ENCODE data around the gene HHAT.

Gene HHAT

DNA sequence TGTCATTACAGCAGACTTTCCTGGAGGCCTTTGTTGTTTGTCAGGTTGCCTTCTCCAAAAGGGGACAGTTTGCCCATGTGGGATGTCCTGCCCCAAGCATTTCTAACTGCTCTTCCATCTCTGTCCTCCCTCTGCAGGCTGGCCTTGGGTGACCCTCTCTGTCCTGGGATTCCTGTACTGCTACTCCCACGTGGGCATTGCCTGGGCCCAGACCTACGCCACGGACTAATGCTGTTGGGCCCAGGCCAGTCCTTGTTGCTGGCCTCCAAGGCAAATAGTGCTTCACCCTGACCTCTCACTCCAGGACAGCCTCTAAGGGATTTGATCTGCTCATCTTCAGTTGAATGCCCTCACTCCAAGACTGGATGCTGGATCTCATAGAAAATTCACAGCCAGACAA, 345.4 kb downstream of the HHAT start:
- in situ Hi-C loops (cut with HindIII; ENCODE audit: low sequenced_read_pairs) = no loop called here

DNA sequence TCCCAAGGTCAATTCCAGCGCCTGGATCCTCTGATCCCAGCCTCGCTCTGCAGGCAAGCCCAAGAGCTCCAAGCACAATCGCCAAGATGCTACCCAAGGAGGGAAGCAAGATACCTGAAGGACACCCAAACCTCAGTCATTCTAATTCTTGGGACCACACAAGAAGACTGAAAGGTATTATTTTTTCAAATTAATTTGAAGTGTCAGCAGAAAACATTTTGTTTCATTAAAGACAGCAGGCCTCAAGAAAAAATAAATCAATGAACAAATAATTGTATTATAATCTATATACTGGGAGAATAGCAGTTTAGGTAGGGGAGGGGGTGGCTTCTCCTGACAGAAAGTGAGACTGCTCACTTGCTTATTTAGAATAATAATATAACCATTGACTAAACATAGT, 347.8 kb downstream of the HHAT start:
- in situ Hi-C loops (cut with HindIII; ENCODE audit: low sequenced_read_pairs) = no loop called here

DNA sequence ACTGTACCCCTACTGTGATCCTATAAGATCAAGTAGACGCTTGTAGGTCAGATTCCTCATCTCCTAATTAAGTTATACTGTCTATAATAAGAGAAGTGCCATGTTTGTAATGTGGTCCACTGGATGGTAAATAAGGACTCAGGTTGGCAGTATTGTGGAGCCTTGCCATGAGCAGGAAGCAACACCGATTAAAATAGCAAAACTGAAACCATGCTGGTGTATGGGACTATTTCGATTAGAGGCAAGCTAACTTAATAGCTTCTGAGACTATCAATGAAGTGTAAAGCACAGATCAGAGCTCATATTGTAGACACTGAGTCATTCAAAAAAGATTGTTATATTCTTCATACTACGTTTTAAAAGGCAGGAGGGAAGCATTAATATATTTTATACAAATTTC, 348.8 kb downstream of the HHAT start:
- in situ Hi-C loops (cut with HindIII; ENCODE audit: low sequenced_read_pairs) = no loop called here

DNA sequence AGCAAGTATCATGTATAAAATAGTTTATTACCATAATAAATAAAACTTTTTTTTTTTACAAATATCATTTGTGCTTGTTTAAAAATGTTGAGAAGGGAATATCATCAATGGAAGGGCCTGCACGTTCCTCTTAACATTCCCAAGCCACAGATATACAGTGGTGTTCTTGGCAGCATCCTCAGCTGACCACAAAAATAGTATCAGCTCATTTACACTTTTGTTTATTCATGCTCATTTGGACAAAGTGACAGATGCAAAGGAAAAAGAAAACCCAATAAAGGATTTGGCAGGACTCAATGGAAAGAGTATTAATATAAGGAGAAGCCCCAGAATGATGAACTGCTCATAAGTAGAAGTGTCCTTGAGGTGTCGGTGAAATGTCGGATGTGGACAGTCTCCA, 349.6 kb downstream of the HHAT start:
- in situ Hi-C loops (cut with HindIII; ENCODE audit: low sequenced_read_pairs) = no loop called here

DNA sequence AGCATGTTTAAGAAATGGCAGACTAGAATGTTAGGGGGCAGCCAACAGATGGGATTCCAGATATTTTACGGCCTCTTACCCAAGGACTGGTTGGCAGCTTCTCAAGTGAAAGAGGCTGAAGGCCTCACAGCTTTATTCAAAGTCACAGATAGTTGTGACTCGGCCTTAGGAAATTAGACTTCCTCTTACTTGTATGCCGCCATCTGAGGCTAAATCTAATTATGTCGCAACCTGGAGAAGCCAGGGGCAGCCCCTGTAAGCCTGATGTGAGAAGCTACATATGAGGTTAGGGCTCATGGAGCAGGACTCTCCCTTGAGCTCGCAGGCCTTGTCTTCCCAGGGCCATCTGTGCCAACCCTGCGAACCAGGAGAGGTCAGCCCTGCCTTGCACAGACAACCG, 352.5 kb downstream of the HHAT start:
- in situ Hi-C loops (cut with HindIII; ENCODE audit: low sequenced_read_pairs) = no loop called here

DNA sequence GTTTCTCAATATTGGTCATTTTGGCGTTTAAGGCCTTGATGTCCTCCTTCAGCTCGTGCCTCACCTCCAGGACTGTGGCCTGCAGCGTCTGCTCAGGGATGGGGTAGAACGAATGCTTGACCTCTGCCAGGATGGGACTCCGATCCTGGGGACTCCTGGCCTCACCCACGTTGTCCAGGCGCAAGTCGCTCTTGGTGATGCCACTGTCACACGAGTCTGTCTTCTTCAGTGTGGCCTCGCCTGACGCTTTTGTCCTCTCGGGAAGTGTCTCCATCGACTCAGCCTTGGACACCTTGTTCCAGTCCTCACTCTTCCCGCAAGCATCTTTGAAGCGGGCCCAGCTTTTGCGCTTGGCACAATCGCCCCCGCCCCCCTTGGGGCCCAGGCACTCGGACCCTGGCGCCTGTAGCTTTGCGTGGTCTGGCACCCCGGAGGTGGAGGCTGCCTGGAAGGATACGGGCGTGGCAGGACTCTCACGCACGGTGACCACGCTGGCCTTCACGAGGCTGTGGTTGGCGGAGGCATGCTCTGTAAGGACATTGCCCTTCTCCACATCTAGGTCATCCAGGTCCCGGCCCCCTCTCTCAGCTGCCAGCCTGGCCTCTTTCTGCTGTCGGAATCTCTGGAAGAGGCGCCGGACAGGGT, 354.8 kb downstream of the HHAT start:
- in situ Hi-C loops (cut with HindIII; ENCODE audit: low sequenced_read_pairs) = no loop called here

DNA sequence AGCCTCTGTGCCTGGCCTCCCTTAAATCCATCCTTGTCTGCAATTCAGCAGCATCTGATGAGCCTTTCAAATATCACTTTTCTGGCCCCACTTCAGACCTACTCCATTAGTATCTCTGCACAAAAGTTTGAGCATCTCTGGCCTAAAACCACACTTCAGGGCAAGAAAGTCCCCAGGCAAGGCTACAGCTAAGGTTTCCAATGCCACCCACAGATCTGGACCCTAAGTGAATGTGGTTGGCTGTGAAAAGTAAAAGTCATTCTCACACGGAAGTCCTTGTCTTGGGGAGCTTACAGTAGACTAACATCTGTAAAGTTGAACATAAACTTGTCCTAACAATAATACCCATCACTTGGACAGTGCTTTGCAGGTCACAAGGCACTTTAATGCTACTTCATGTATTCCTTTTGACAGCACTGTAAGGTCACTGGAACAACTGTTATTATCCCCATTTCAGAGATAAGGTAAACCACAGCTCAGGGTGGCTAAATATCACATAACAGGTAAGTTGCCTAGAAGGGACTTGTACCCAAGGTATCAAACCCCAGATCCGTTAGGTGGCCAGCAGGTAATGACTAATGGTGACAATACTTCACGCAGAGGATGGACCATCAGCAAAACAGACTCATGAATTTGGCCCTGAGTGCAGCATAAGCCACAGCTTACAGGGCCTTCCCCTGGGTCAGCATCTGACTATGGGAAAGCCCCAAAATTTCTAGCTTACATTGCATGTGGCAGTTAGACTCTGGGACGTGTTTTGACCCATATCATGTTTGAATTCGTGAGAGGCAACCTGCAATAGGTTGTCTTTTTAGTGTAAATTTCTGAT, 356.0 kb downstream of the HHAT start:
- in situ Hi-C loops (cut with HindIII; ENCODE audit: low sequenced_read_pairs) = no loop called here

DNA sequence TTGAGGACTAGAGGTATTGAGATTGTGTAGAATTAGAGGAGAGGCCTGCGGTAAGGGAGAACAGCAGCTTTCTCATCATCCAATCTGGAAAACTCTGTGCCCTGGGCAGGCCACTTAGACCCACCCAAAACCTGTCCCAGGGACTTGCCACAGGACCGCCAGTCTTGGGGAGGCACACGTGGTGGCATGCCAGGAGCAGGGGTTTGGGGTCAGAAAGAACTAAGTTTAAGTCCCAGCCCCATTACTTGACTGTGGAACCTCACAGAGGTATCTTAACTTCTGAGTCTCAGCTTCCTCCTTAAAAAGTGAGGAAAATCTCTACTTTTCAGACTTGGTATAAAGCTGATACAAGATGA, 356.6 kb downstream of the HHAT start:
- in situ Hi-C loops (cut with HindIII; ENCODE audit: low sequenced_read_pairs) = no loop called here

DNA sequence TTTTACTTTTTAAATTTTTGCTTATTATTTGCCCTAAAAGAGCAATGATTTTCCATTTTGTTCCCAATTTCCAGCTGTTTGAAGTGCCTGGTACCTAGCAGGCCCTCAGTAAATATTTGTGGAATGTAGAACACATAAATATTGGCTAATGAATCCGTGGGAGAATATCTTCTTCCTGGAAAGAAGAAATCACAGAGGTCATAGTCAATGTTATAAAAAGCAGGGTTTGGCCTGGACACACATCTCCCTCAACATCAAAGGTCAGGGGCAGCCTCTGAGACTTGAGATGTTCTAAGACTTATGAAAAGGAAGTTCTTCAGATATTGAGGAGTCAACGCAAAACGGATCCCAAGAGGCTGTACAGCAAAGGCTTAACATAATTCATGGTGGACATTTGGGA, 358.1 kb downstream of the HHAT start:
- in situ Hi-C loops (cut with HindIII; ENCODE audit: low sequenced_read_pairs) = no loop called here

DNA sequence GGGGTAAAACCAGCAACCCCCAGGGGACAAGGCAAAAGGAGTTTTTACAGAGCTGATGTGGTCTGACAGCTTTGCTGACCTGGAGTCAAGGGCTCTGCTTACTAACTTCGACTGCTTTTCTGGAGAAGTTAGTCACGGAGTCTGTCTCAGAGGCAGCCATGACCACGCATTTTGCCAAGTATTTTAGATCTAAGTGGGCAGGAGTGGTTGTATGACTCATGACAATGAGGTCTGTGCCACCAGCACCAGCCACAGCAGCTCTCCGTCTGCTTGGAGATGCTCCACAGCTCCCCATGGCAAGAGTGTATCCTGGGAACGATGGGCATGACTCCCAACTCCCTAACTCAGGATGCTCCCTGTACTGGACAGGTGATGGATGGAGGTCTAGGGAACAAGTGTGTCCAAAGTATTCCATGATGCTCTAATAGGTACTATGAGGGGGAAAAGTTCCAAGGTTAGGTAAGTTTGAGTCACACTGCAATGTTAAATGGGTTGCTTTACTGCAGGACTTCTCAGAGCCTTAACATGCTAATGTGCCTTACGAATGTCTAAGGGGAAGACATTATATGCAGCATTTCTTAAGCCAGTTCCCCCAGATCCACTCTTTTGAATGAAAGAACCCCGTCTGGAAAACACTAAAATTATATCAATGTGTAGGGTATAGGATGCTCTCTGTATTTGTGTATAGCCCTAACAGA, 359.0 kb downstream of the HHAT start:
- in situ Hi-C loops (cut with HindIII; ENCODE audit: low sequenced_read_pairs) = no loop called here

DNA sequence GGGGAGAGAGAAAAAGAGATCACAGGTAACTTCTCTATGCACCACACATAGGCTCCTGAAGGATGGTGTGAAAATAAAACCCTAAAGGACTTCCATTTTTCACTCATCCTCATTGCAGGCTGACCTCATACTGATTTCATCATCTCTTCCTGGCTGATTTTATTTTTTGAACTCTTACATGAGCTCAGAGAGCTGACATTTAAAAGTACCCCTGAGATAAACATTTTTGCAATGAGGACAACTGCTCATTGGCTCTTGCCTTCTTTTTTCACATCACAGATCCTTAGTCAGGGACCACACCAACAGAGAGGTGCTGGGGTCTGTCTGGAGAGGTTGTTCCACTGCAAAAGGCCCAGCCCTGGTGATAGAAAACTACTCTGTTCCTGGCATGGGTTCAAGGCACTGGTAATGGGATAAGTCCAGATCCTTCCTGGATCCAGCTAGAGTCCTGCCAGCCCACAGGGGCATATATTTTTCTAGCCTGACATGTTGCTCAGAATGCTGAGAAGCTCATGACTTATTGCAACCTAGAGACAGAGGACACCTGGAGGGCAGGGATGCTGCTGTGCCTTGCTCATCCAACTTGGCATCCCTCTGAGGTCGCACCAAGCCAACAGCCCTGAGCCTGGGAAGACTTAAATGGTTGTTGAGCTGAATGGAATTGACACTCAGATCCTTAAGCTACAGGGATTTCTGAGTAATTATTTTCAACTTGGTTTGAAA, 360.0 kb downstream of the HHAT start:
- in situ Hi-C loops (cut with HindIII; ENCODE audit: low sequenced_read_pairs) = no loop called here

DNA sequence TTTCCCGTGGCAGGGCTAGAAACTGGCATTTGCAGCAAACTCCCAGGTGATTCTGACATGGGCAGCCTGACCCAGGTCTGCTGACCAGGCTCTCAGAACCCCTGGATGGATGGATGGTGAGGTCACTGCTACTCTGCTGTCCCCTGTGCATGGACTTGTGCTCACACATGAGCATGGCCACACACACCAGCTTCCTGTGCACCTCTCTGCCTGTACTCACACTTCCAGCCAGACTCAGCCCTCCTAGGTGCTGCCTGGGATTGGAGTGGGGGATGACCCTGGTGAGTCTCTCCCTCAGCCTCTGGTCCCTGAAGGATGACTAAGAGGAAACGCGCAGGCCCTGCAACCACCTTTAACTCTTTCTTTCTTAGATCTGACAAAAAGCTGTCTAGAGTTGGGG, 361.1 kb downstream of the HHAT start:
- in situ Hi-C loops (cut with HindIII; ENCODE audit: low sequenced_read_pairs) = no loop called here

DNA sequence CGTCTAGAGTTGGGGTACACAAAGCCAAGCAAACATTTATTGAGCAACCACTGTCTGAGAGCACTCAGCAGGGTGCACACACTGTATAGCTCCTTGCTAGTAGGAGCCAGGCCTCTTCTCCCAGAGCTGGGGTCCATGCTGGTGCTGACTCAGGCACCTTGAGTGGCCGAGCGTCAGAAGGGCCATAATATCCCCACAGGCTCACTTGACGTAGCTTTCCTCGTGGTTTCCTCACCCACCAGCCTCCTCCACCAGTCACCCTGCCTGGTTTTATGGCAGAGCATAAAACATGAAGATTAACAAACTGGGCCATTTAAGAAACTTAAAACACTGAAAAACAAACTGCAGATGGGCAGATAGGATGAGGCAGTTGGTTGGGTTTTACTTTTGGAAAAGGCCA, 361.5 kb downstream of the HHAT start:
- in situ Hi-C loops (cut with HindIII; ENCODE audit: low sequenced_read_pairs) = no loop called here

DNA sequence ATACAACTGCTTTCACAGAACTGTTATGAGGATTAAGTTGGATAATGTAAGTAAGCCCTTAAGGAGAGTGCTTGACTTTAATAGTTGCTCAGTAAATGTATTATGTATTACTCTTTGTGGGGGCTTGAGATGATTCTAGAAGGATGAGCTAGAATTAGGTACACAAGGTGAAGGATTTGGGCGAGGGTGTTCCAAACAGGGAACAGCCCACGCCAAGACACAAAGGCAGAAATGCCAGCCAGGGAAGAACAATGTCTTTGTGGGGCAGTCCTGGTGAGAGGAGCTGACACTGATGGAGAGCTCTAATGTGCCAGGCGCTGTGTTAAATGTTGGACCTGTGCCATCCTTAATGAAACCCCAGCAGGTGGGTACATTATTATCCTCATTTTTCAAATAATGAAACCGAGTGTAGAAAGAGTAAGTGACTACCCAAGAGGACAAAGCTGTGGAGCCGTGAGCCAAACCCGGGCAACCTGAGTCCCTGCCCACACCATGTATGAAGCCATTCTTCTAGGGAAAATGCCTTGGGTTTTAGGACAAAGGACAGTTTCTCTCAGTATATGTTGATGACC, 362.4 kb downstream of the HHAT start:
- in situ Hi-C loops (cut with HindIII; ENCODE audit: low sequenced_read_pairs) = no loop called here

DNA sequence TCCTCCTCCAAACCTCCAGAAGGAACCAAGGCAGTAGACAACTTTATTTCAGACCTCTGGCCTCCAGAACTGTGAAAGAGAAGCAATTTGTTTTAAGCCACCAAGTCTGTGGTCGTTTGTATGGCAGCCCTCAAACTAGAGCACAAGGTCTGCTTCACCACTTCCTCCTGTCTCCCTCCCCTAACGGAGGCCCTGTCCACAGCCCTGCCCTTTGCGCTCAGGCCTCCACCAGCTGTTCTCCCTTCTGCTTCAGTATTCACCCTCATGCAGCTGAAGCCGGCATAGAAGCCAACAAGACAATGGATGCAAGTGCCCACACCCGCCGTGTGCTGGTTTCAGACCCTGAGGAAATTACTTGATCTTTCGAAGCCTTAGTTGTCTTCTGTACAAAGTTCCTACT, 364.1 kb downstream of the HHAT start:
- in situ Hi-C loops (cut with HindIII; ENCODE audit: low sequenced_read_pairs) = no loop called here

DNA sequence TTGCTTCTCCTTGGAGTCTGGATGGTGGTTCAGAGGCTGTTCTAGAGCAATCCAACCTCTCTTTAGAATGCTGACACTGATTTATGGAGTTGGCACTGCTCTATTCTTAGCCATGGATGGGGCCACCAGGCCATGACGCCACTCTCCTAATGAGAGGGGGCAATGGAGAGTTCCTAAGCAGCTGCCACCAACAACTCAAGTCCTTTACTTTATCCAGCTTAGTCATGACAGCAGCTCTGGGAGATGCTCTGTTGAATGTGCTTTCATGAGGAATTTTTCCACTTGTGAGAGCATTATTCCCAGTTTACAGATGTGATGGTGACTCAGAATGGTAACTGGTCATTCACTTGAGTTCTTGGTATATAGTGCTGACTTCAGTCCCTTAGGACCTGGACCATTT, 366.3 kb downstream of the HHAT start:
- in situ Hi-C loops (cut with HindIII; ENCODE audit: low sequenced_read_pairs) = no loop called here

DNA sequence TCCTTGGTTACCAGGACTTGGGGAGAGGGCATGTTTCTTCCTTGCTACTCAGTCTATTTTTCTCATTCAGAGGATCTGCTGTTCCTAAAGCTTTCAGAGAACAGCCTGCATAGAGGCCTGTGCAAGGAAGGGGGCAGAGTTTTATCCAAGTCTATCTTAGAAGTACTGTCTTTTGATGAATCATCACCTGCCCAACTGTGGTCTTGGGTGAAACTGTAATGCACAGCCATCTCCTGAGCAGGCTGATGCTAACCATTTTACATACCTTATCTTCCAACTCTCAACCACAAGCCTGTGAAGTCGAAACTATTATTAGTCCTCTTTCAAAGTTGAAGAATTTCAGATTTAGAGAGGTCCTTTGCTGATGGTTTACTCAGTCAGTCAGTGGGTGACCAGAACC, 368.0 kb downstream of the HHAT start:
- in situ Hi-C loops (cut with HindIII; ENCODE audit: low sequenced_read_pairs) = no loop called here

DNA sequence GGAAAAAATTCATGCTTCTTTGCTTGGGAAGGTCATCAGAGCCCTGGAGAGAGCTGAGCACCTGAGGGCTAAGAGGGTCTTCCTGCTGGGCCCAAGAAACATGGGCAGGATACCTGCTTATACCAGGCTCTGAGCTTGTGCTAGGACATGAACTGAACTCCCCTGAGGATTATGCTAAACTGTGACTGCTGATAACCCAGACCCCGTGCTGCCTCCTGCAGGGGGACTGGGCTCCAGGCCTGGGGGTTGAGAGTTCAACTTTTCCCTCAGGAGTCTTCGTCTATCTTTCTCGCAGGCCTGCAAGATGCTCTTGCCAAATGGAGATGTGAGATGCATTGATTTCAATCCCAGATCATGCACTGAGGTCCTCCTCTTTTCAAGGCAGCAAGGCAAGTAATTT, 368.5 kb downstream of the HHAT start:
- in situ Hi-C loops (cut with HindIII; ENCODE audit: low sequenced_read_pairs) = no loop called here

DNA sequence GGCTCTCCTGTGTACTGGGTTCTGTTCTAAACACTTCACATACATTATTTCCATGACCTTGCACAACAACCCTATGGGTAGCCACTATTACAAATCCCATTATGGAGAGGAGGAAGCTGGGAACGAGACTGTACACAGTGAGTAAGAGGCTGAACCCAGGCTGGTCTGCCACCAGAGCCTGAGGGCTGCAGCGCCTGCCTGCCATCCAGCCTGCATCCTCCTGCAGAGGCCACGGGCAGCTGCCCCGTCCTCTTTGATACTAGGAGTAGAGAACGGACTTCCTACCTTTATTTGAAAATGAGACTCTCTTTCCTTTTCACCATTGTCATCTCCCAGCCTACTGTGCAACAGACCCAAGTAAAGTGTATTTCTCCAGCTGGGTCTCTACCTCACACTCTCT, 370.0 kb downstream of the HHAT start:
- in situ Hi-C loops (cut with HindIII; ENCODE audit: low sequenced_read_pairs) = no loop called here

DNA sequence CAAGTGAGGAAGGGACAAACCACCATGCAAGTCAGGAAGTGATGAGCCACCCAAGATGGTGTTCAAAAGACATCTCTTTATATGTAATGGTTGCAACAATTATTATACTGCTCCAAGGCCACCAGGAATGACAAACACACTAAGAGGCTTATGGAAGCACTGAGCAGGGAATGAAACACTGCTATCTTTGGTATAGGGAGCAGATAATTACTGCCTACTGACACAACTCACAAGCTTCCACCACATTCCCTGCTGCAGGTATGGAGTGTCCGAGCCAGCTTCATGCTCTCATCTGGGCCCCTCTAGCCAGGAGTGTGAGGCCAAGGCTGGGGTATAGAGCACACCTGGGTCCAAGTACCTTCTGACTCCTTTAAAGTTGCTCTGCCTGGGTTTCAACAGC, 371.4 kb downstream of the HHAT start:
- in situ Hi-C loops (cut with HindIII; ENCODE audit: low sequenced_read_pairs) = no loop called here

DNA sequence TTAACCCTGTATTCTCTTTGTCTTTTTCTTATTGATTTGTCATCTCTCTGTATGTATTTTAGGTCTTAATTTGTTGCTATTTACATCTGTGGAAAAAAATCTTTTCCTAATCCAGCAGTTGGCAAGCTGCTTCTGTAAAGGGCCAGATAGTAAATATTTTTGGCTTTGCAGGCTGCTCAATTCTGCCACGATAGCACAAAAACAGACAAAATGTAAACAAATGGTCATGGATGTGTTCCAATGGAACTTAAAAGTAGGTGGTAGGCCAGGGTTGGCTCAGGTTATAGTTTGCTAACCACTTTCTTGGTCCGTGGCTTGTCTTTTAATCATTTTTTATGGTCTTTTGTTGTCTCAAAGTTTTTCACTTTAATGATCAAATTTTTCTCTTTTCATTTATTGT, 371.8 kb downstream of the HHAT start:
- in situ Hi-C loops (cut with HindIII; ENCODE audit: low sequenced_read_pairs) = no loop called here

All from DLD1 (cell line).